KMS-11 (cell line): ENCODE data around the gene TMC6.

ENCODE experiments used
- H2AFZ ChIP-seq: fragments of 200-600 bp; sonication (generic); 2 replicates; pipeline ENCODE4 v1.6.1; 2016; ENCODE audit warnings: antibody characterized with exemption, mixed run types, low read depth
- H3K27ac ChIP-seq: fragments of 200-600 bp; sonication (generic); 2 replicates; pipeline ENCODE4 v1.6.1; 2016; ENCODE audit warnings: mild to moderate bottlenecking, mixed run types
- H3K27me3 ChIP-seq: fragments of 200-600 bp; sonication (generic); 2 replicates; pipeline ENCODE4 v1.6.1; 2017; ENCODE audit warnings: mild to moderate bottlenecking, low read depth, mixed run types, moderate library complexity; ENCODE audit not compliant: insufficient read depth
- H3K36me3 ChIP-seq: fragments of 200-600 bp; sonication (generic); 2 replicates; pipeline ENCODE4 v1.6.1; 2017; ENCODE audit warnings: mild to moderate bottlenecking, mixed run types; ENCODE audit not compliant: insufficient read depth
- H3K4me1 ChIP-seq: fragments of 200-600 bp; sonication (generic); 2 replicates; pipeline ENCODE4 v1.6.1; 2016; ENCODE audit warnings: mild to moderate bottlenecking, low read depth, mixed run types; ENCODE audit not compliant: poor library complexity, severe bottlenecking
- H3K4me2 ChIP-seq: fragments of 200-600 bp; sonication (generic); 2 replicates; pipeline ENCODE4 v1.7.0; 2016; ENCODE audit warnings: mild to moderate bottlenecking, mixed run types
- H3K4me3 ChIP-seq: fragments of 200-600 bp; sonication (generic); IDR thresholded peaks from 2 replicates; pipeline ENCODE4 v1.6.1; 2017; ENCODE audit warnings: low read depth, low read length, mixed read lengths; ENCODE audit not compliant: insufficient read depth
- H3K79me2 ChIP-seq: fragments of 200-600 bp; sonication (generic); 2 replicates; pipeline ENCODE4 v1.6.1; 2016; ENCODE audit warnings: low read depth, mixed run types; ENCODE audit not compliant: insufficient read depth
- H3K9ac ChIP-seq: fragments of 200-600 bp; sonication (generic); 2 replicates; pipeline ENCODE4 v1.6.1; 2016; ENCODE audit warnings: mild to moderate bottlenecking, mixed run types
- H4K20me1 ChIP-seq: fragments of 200-600 bp; sonication (generic); 2 replicates; pipeline ENCODE4 v1.6.1; 2016; ENCODE audit warnings: mild to moderate bottlenecking, mixed run types; ENCODE audit not compliant: insufficient read depth
- TF ChIP-seq, protein P1 (sequence below): fragments of 200-600 bp; sonication (generic); conservative IDR thresholded peaks from 2 replicates; pipeline ENCODE4 v1.6.1; 2017; ENCODE audit warnings: low read depth, mild to moderate bottlenecking, antibody characterized with exemption, low read length, moderate library complexity, mixed read lengths

The TMC6 gene

DNA sequence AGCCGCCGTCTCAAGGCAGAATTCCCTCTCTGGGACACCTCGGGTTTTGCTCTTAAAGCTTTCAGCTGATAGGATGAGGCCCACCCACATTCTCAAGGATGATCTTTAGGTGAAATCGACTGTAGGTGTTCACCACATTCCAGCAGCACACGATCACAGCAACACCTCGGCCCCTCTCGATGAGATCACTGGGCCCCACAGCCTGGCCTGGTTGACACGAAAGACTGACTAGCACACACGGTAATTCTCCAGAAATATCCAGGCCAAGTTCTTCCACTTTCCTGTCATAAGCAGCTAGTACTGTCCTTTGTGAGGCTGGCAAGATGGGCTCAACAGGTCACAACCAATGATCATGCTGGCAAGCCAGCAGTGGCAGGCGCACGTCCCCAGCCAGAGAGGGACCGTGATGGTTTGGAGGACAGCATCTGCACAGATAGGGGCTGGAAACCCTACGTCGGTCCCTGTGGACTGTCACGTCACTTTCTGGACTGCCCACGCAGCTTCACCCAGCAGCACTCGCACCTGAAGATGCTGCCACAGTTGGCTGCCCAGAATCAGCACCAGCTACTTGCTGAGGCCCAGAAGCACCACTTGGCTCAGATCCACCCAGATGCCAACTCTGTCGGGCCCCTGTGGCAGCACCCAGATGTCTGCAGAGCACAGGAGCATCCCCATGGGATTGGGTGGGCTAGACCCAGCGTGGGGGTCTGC lies 17.4 kb downstream of the TMC6 start:
- no peak overlapping the region for H3K4me2 ChIP-seq
- no peaks in the 10 kb centered on the region for H3K36me3 ChIP-seq
- no peak overlapping the region for H3K9ac ChIP-seq
- peaks cover 18% of the 10 kb centered on the region for H3K4me1 ChIP-seq
- no peak overlapping the region for H2AFZ ChIP-seq
- H4K20me1 ChIP-seq, result no peaks in the 10 kb centered on the region
- no peak overlapping the region for H3K27ac ChIP-seq
- H3K27me3 ChIP-seq, result no peaks in the 10 kb centered on the region
- H3K79me2 ChIP-seq, result no peaks in the 10 kb centered on the region
- TF ChIP-seq, protein P1, sequence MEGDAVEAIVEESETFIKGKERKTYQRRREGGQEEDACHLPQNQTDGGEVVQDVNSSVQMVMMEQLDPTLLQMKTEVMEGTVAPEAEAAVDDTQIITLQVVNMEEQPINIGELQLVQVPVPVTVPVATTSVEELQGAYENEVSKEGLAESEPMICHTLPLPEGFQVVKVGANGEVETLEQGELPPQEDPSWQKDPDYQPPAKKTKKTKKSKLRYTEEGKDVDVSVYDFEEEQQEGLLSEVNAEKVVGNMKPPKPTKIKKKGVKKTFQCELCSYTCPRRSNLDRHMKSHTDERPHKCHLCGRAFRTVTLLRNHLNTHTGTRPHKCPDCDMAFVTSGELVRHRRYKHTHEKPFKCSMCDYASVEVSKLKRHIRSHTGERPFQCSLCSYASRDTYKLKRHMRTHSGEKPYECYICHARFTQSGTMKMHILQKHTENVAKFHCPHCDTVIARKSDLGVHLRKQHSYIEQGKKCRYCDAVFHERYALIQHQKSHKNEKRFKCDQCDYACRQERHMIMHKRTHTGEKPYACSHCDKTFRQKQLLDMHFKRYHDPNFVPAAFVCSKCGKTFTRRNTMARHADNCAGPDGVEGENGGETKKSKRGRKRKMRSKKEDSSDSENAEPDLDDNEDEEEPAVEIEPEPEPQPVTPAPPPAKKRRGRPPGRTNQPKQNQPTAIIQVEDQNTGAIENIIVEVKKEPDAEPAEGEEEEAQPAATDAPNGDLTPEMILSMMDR, result no peak
- no peak overlapping the region for H3K4me3 ChIP-seq

DNA sequence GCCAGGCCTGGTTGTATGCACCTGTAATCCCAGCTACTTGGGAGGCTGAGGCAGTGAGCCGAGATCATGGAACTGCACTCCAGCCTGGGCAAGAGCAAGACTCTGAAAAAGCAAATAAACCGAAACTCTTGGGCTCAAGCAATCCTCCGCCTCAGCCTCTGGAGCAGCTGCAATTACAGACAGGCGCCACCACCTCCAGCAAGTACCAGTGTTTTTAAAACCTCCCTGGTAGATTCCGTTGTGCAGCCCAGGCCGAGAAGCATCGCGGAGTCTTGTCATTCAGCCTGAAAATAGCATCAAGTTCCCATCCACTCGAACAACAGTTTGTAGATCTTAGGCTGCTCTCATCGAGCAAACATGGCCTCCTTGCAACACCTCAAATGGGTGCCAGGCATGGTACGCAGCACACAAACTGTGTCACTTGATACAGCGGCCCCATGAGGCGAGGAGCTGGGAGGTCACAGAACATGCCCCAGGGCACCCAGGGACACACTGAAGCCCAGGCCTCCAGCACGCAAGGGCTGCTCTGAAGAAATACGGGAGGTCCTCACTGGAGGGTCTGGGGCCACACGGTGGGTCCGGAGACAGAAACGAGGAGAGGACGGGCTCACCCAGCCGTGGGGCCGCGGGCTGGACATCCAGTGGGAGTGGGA lies 18.1 kb downstream of the TMC6 start:
- Histone ChIP-seq H3K4me2 (no peak overlapping the region), H2AFZ (no peak overlapping the region), H3K27me3 (no peaks in the 10 kb centered on the region), H3K27ac (no peak overlapping the region), H4K20me1 (no peaks in the 10 kb centered on the region), H3K36me3 (no peaks in the 10 kb centered on the region), H3K4me3 (no peak overlapping the region), H3K79me2 (no peaks in the 10 kb centered on the region), H3K9ac (no peak overlapping the region), H3K4me1 (peaks cover 18% of the 10 kb centered on the region)
- TF ChIP-seq, protein P1, result no peak

DNA sequence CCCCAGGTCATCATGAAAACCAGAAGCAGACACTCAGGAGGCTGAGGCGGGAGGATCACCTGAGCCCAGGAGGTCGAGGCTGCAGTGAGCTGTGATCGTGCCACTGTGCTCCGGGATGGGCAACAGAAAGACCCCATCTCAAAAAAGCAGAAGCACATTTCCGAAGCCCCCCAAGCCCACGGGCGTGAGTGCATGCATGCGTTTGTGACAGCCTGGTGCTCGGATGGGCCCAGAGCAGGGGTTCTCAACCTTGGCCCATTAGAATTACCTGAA lies 19.1 kb downstream of the TMC6 start:
- Histone ChIP-seq H3K9ac (no peak overlapping the region), H3K4me2 (no peak overlapping the region), H3K27me3 (no peaks in the 10 kb centered on the region), H4K20me1 (no peaks in the 10 kb centered on the region), H2AFZ (no peak overlapping the region), H3K79me2 (no peaks in the 10 kb centered on the region), H3K27ac (no peak overlapping the region), H3K36me3 (no peaks in the 10 kb centered on the region), H3K4me1 (peaks cover 17% of the 10 kb centered on the region), H3K4me3 (no peak overlapping the region)
- TF ChIP-seq, protein P1, result no peak

DNA sequence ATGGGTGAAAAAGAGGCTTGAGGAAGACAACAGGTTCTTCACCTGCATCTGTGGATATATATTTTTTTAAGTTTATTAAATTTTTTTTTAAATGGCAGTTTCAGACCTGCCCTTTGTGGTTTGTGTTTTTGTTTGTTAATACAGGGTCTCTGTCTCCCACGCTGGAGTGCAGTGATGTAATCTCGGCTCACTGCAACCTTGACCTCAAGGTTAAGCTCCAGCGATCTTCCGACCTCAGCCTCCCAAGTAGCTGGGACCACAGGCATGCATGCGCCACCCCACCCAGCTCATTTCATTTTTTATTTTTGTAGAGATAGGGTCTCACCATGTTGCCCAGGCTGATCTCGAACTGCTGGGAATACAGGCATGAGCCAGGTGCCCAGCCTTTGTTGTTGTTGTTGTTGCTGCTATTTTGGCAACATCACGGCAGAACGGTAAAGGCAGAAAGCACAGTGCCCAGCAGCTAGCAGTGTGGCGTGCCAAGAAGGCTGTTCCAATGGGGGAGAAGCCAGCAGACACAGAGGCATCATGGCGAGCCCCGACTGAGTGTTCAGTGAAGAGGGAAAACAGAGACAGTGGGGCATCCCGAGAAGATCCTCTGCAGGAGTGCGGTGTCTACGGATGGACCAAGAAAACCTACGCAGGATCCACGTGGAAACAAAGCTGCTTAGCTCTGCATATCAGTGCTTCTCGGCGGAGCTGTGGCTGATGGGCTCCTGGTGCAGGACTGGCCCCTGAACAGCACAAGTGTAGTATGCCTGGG lies 19.6 kb downstream of the TMC6 start:
- no peaks in the 10 kb centered on the region for H4K20me1 ChIP-seq
- H3K27ac ChIP-seq, result no peak overlapping the region
- H3K4me2 ChIP-seq, result no peak overlapping the region
- no peaks in the 10 kb centered on the region for H3K79me2 ChIP-seq
- H3K9ac ChIP-seq, result no peak overlapping the region
- H3K4me1 ChIP-seq, result peaks cover 12% of the 10 kb centered on the region
- H3K4me3 ChIP-seq, result no peak overlapping the region
- TF ChIP-seq, protein P1, result no peak
- no peaks in the 10 kb centered on the region for H3K27me3 ChIP-seq
- no peak overlapping the region for H2AFZ ChIP-seq
- H3K36me3 ChIP-seq, result no peaks in the 10 kb centered on the region
